ENCODE measurements around the gene CRIP2. TPM values are rescaled to one million over a fixed set of nuclear protein-coding genes. Genes with fewer than 3 reads are reported as not detected.

CRIP2 gene
- total and polyA plus RNA-seq, 2 of the 13 experiments (the other 11 are each of a cell fraction or from before 2014, with no cell fraction given) = 31.6 to 37.9 TPM

DNA sequence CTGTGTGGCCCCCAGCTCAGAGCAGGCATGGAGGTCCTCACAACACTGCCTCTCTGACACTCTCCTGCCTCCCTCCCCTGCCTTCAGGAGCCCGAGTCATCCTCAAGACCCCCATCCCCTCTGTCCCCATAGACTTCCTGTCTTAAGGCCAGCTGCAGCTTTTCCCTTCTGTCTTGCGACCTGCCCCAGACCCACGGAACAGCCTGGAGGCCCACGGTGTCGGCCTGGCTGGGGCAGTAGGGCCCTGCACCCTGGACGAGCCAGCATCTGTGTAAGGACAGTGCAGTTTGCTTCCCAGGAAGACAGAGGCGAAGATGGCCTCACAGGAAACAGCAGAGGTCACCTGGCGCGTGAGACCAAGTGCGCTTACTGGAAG lies 26.1 kb downstream of the CRIP2 start (continued):
- TF ChIP-seq ZNF713 (CRISPR knock-in tag; IDR thresholded peaks at IDR 0.05) = no peak
- TF ChIP-seq KDM3A (CRISPR knock-in tag; IDR thresholded peaks at IDR 0.05; ENCODE audit: low read depth) = no peak
- no peak for TF ChIP-seq FIP1L1 (IDR thresholded peaks at IDR 0.05; ENCODE audit: borderline replicate concordance, insufficient read depth, low read depth, low read length)
- TF ChIP-seq ZFY (CRISPR knock-in tag; IDR thresholded peaks at IDR 0.05) = no peak
- TF ChIP-seq, protein P1, sequence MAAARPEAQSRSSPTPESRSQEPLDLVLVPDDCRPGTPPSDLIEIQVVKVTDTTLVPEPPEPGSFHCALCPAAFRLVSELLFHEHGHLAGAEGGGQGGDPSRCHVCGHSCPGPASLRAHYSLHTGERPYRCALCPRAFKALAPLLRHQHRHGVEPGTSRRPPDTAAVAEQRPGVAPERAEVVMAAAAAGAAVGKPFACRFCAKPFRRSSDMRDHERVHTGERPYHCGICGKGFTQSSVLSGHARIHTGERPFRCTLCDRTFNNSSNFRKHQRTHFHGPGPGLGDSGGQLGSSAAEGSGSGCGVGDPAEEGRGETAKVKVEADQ (CRISPR knock-in tag; IDR thresholded peaks at IDR 0.05; ENCODE audit: borderline replicate concordance) = no peak
- peak; percentile 1 for TF ChIP-seq HNRNPLL (IDR thresholded peaks at IDR 0.05; ENCODE audit: low read depth, low read length, poor library complexity, severe bottlenecking)
- TF ChIP-seq ZNF605 (CRISPR knock-in tag; IDR thresholded peaks at IDR 0.05) = no peak
- TF ChIP-seq MBD4 (IDR thresholded peaks at IDR 0.05; ENCODE audit: borderline replicate concordance, low read length) = no peak
- TF ChIP-seq RFXANK (CRISPR knock-in tag; IDR thresholded peaks at IDR 0.05) = no peak
- TF ChIP-seq, protein P2, sequence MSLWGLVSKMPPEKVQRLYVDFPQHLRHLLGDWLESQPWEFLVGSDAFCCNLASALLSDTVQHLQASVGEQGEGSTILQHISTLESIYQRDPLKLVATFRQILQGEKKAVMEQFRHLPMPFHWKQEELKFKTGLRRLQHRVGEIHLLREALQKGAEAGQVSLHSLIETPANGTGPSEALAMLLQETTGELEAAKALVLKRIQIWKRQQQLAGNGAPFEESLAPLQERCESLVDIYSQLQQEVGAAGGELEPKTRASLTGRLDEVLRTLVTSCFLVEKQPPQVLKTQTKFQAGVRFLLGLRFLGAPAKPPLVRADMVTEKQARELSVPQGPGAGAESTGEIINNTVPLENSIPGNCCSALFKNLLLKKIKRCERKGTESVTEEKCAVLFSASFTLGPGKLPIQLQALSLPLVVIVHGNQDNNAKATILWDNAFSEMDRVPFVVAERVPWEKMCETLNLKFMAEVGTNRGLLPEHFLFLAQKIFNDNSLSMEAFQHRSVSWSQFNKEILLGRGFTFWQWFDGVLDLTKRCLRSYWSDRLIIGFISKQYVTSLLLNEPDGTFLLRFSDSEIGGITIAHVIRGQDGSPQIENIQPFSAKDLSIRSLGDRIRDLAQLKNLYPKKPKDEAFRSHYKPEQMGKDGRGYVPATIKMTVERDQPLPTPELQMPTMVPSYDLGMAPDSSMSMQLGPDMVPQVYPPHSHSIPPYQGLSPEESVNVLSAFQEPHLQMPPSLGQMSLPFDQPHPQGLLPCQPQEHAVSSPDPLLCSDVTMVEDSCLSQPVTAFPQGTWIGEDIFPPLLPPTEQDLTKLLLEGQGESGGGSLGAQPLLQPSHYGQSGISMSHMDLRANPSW (CRISPR knock-in tag; IDR thresholded peaks at IDR 0.05; ENCODE audit: borderline replicate concordance) = no peak
- no peak for TF ChIP-seq ZNF484 (CRISPR knock-in tag; IDR thresholded peaks at IDR 0.05; ENCODE audit: borderline replicate concordance, low read depth)
- TF ChIP-seq, protein P3, sequence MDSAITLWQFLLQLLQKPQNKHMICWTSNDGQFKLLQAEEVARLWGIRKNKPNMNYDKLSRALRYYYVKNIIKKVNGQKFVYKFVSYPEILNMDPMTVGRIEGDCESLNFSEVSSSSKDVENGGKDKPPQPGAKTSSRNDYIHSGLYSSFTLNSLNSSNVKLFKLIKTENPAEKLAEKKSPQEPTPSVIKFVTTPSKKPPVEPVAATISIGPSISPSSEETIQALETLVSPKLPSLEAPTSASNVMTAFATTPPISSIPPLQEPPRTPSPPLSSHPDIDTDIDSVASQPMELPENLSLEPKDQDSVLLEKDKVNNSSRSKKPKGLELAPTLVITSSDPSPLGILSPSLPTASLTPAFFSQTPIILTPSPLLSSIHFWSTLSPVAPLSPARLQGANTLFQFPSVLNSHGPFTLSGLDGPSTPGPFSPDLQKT (CRISPR knock-in tag; IDR thresholded peaks at IDR 0.05; ENCODE audit: borderline replicate concordance) = no peak
- no peak for TF ChIP-seq POGZ (CRISPR knock-in tag; IDR thresholded peaks at IDR 0.05)

Measured in HepG2 (cell line).